GM19324 (cell line): Measurements from ENCODE around the gene ZNF599.

Source experiments
- ATAC-seq: cut with Tn5 transposase; IDR thresholded peaks from one replicate; pipeline ENCODE4 v1.9.1; 2021; ENCODE audit warnings: mild to moderate bottlenecking, moderate library complexity; ENCODE audit not compliant: unreplicated experiment, low FRiP score

Gene ZNF599

DNA sequence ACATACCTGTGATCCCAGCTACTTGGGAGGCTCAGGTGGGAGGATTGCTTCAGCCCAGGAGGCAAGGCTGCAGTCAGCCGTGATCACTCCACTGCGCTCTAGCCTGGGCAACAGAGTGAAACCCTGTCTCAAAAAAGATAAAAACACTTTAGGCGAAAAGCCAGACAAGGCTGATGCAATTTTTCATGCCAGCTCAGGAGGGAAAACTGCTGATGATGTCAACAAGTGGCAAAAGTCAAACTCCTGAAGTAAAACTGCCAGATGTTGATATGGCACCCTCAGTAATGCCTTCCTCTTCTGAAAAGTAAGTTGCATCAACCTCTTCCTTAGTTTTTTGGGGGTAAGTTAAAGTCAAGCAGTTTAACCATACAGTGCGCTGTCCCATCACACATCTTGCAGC lies 15.6 kb downstream of the ZNF599 start:
- ATAC-seq: no peak

DNA sequence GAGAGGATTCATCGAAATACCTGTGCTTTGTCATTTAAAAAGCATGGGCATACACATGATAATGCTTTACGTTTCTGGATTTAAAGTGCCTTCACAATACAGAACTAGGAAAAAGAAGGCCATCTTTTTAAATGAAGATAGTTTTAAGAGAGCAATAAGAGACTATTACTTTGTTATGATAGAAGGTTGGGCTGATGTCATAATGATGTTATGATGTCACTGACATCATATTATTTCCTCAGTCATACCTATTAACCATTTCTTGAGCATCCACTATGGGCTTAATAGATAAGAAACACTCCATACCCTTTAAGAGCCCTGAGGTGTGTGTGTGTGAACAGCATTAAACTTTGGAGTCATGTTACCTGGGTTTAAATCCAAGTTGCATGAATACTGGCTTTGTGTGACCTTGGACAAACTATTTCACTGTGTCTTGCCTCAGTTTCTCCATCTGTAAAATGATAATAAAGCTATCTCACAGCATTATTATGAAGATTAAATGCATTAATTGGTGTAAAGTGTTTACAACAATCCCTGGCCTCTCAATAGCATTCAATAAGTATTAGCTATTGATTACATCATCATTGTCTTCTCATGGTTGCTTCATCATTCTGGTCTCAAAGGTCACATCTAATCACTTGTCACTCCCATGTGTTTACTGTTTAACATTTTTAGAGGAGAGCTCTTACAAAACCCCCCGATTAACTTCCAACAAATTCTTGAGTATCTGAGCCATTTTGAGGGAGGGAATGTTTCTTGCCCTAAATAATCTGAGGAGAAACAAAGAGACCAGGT lies 27.9 kb downstream of the ZNF599 start:
- no peak for ATAC-seq

DNA sequence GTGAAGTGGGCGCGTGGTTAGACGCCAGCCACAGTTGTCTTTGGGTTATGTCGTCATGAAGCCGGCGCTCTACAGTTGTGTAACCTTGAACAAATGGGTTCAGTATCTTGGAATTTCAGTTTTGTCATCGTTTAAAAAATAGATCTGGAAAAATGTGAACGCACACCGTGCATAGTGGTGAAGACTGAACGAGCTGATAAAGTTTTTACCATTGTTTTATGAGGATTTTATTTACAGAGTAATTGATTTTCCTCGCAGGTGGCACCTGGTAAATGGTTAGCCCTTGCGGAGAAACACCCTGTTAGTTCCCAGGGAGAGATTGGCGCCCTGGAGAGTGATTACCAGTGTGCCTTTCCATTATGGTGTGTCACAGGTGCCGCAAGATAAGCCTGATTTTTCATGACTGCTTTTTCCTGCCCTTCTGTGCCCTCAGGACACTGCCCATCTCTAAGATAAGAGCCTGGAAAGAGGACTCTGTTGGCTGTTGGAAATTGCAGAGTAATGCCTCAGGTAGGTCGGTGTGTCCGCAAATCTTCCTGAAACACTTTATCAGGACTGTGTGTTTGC lies 38.4 kb downstream of the ZNF599 start:
- ATAC-seq: no peak

DNA sequence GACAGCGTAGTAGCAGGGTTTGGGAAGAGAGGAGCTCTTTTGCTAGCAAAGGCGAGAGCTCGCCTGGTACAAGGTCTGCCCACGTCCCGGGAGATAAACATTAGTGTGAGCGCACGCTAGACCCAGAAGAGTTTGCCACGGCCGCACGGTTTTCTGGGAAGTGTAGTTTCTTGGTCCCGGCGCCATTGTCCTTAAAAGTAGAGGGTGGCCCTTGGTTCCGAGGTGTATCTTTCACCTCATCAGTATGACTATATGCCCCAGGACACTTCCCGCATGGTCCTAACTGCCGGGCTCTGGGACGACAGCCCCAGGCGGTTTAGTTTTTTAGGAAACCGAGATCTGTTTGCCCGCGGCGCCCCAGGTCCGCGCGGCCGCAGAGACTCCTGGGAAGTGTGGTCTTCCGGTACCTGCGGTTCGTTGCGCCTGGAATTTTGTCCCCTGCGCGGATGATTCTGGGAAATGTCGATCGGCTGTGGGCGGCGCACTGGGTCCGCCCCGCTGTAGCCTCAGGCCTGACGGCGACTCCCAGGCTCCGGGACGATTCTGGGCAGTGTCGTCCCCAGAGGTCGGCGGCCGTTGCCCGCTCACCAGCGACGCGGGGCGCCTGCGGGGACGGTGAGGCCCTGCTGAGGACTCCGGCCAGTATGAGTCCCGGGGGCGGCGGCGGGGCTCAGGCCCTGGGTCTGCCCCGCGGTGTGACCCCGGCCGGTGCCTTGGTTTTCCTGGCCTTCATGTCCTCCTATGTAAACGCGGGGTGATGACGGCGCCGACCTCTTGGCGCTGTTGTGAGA lies 39.1 kb downstream of the ZNF599 start, which contains the start of gene ZNF181:
Gene ZNF181, plus strand, starts transcription at position 498 of the 791 bp plus-strand sequence. CDS start 795 bp downstream, outside the sequence.
- ATAC-seq: peak; percentile 89

DNA sequence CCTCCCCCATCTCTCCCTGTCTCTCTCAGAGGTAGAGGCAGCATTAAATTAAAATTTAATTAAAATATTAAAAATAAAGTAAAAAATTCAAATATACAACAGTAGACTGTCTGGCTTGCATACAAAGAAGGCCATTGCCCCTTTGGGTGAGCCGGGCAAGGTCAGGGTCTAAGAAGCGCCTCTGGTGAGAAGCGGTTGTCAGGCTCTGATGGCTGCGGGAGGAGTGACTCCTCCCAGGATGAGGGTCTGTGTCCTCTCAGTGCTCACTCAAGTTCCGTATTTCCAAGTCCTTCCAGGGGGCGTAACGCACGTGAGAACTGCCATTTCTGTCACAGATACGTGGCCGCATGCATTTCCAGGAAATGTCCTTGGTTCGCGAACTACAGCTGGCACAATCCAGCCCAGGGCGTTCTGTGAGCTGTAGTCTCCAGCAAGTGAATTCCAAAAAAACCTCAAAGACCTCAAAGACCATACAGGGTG lies 39.7 kb downstream of the ZNF599 start:
- no peak for ATAC-seq

DNA sequence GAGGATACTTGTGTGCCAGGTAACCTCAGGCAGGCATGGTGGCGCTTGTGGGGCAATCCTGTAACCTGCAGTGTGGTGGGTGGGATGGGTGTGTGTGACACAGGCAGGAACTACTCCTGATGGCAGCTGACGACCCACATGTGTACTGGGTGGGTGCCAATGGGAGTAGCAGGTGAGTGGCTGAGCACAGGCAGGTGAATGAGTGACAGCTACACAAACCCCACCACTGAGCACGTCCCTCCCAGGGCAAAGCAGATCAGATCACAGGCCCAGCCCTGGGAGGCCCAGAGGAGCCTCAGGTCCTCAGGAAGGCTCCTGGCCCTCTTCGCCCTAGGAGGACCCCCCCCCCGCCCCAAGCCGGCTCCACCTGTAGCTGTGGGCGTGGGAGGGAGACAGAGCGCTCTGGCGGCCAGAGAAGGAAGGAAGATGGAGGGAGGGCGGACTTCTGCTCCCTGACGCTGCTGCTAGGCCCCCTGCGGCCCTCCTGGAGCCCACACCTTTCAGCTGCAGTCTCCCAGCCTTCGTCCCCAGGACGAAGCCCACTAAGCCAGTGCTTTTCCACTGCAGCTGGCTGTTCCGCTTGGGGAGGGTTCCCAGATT lies 40.3 kb downstream of the ZNF599 start:
- no peak for ATAC-seq

DNA sequence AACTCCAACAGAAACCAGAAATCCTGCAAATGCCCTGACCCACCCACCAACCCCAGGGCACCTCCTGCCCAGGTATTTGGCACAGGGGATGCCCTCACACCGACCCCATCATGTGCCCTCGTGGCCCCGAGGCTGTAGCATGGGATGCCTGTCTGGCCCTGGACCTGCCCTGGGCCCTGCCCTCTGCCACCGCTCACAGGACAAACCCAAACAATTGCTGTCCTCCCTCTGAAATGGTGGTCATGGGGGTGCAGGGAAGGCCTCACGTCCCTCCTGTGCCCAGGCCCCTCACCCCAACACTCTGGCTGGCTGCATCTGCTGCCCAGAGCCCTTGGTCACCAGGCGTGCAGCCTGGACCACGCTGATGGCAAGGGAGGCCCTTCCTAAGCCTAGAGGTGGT lies 41.1 kb downstream of the ZNF599 start:
- no peak for ATAC-seq

DNA sequence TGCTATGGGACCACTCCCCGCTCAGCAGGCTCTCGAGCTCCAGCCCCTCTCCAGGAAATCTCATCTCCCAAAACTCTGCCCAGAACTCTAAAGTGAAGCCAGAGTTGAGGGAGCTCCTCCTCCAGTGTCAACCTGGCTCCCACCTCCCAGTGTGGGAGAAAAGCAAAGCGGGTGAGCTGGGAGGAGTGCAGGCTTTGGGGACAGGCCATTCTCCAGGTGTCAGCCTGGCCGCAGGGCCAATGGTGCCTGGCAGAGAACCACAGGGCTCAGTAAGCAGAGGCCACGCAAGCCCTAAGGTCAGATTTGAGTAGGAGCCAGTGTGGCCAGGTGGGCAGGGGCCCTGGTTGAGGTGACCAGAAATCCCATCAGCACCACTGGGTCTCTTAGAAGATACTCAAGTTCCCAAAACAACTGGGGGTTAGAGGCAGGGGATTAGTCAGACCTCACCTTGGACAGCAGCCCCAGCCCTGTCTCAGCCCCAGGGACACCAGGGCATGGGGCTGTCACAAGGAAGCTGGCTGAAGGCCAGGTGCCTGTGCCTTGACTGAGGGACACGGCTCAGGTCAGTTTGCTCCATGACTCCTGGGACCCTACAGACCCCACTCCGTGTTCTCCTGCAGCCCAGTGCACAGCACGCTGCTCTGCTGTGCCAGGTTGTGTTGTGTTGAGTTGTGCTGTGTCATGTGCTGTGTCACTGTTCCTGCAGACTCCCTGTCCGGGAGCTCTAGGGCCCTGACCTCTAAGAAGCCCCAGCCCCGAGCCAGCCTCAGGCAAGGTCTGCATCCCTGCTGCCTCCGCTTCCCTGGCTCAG lies 41.8 kb downstream of the ZNF599 start:
- ATAC-seq: no peak

DNA sequence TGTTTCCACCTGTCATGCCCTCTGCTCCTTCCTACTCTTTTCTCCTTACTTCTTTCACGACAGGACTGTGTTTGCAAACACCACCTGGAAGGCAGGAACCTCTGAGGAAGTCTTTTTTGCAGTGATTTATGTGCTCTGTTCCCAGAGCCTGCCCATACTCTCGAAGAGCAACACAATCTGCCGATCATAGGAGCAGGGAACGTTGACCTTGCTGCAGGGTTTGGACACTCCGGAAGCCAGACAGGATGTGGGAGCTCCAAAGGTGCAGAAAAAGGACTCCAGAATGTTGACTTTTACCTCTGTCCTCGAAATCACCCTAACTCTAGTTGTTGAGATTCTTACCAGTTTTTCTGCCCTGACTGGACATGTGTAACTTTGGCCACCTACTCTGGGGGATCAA lies 47.6 kb downstream of the ZNF599 start:
- ATAC-seq: no peak

DNA sequence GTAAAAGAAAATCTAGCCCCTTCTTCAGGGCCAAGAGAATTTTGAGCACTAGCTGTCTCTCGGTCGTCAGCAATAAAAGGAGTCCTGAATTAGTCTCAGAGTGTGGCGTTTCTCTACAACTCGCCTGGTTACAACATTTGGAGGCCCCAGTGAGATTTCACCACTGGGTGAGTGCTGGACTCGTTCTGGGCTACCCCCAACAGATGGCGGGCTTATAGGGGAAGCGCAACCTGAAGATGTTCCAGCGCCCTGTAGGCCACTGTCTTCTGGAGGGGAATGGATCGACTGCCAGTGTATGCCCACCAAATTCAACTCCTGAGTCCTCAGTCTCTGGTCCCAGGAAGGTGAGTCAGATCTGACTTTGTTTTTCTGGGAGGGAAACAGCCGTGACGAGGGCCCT lies 50.7 kb downstream of the ZNF599 start:
- ATAC-seq: no peak

DNA sequence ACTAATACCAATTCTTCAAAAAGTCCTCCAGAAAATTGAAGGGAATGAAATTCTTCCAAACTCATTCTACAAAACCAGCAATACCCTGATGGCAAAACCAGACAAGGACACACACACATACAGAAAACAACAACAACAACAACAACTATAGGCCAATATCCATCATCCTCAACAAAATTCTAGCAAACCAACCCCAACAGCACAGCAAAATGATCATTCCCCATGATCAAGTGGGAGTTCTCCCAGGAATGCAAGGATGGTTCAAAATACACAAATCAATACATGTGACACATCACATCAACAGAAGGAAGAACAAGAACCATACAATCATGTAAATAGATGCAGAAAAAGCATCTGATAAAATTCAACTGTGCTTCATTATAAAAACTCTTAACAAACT lies 57.7 kb downstream of the ZNF599 start:
- ATAC-seq: no peak

DNA sequence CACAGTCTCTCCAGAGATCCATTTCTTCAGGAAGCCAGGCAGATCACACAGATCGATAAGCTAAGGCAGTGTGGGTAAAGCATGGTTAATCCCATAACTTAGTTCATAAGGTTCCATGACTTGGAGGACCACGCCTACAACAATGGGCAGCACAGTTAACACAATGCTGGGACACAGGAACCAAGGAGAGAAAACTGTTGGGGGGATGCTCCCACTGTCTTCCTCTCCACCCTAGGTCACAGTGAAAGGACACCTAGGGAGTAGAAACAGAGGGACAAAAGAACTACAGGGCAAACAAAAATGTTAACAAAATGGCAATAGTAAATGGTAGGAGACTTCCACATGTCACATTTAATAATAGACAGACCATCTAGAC lies 59.8 kb downstream of the ZNF599 start:
- ATAC-seq: no peak

DNA sequence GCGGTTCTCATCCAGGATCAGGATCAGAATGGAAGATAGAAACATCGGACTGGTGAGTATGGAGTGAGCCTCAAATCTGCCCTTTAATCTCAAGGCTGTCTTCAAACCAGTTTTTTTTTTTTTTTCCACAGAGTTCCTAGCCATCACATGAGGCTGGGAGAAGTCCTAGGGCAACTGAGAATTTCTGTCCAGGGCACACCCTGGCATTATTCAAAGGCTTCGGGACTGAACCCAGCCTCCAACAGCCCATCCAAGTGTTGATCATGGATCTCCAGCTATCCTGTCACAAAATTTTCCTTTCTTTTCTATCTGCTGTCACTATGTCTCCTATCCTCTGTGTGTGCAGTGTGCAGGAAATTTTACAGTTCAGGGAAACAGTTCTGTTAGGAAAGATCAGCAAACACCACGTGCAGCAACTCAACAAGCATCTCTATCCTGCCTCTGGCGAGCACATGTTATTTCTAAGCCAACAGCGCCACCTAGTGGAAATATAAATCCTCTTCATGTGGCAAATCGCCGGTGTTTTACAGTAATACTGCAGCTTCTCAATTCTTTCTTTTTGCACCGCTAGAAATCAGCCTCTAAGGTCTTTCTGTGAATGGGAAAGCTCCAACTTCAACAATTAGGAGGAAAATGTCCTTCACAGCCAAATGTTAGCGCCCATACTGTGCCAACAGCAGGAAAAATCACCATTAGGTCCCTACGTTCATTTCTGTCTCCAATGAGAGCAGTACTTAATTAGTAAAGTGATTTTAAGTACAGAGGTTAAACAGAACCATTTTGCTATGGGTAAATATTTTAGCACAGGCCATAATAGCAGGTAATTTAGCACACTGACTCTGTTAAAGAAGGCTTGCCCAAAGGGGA lies 60.4 kb downstream of the ZNF599 start:
- ATAC-seq: no peak

DNA sequence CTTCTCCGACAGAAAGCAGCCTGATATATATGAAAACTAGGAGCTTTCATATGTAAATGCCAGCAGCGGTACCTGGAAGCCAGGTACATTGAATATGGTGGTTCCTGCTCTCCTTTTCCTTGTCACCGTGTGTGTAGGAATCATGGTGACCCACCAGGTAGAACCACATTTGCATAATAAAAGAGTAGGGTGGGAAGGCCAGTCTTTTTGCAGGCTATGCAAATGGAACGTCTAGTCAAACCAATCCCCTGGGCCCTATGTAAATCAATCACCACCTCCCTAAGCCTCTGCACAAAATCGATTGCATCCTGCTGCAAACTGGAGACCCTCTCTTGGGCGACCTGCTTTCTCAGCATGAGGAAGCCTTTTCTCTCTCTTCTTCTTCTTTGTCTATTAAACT lies 61.1 kb downstream of the ZNF599 start:
- no peak for ATAC-seq
